Stimulated activated CD4-positive, alpha-beta T cell treated with anti-CD3 and anti-CD28 coated beads, Interleukin-15, amount 100 ng/mL, for 24 hours (primary cell): ENCODE measurements around the gene CAPZB.

Source experiments
- DNase-seq: peaks from one replicate; pipeline ENCODE4 v3.0.0-alpha.2; 2020

The CAPZB gene

GRCh38 chr1:19363536-19364152 lies 121.7 kb downstream of the CAPZB start:
- DNase-seq = no peak

GRCh38 chr1:19361611-19362147 lies 123.7 kb downstream of the CAPZB start:
- no peak for DNase-seq

- DNase-seq = no peak
Observed at GRCh38 chr1:19360843-19361610, 124.3 kb downstream of the CAPZB start.

GRCh38 chr1:19360432-19360831 lies 124.9 kb downstream of the CAPZB start:
- DNase-seq = no peak

GRCh38 chr1:19360016-19360415 lies 125.3 kb downstream of the CAPZB start:
- no peak for DNase-seq

GRCh38 chr1:19359357-19359756 lies 126.0 kb downstream of the CAPZB start:
- no peak for DNase-seq

- no peak for DNase-seq
Observed at GRCh38 chr1:19358710-19359109, 126.6 kb downstream of the CAPZB start.

GRCh38 chr1:19357299-19357986 lies 127.9 kb downstream of the CAPZB start:
- no peak for DNase-seq

GRCh38 chr1:19356266-19356665 lies 129.1 kb downstream of the CAPZB start:
- DNase-seq = no peak

- DNase-seq = no peak
Observed at GRCh38 chr1:19354531-19354981, 130.8 kb downstream of the CAPZB start.

GRCh38 chr1:19353596-19353995 lies 131.7 kb downstream of the CAPZB start:
- no peak for DNase-seq

- DNase-seq = no peak
Observed at GRCh38 chr1:19352839-19353238, 132.5 kb downstream of the CAPZB start.

GRCh38 chr1:19351873-19352272 lies 133.5 kb downstream of the CAPZB start:
- no peak for DNase-seq

GRCh38 chr1:19350566-19350965 lies 134.8 kb downstream of the CAPZB start:
- no peak for DNase-seq

- DNase-seq = no peak
Observed at GRCh38 chr1:19349999-19350398, 135.3 kb downstream of the CAPZB start.

GRCh38 chr1:19348441-19349198 lies 136.7 kb downstream of the CAPZB start:
- DNase-seq = no peak

- no peak for DNase-seq
Observed at GRCh38 chr1:19347533-19348172, 137.7 kb downstream of the CAPZB start.

- no peak for DNase-seq
Observed at GRCh38 chr1:19346026-19346425, 139.3 kb downstream of the CAPZB start.

- DNase-seq = no peak
Observed at GRCh38 chr1:19345391-19345790, 139.9 kb downstream of the CAPZB start.

GRCh38 chr1:19344831-19345230 lies 140.5 kb downstream of the CAPZB start:
- no peak for DNase-seq

- peak; percentile 60 for DNase-seq
Observed at GRCh38 chr1:19344372-19344810, 140.9 kb downstream of the CAPZB start.

GRCh38 chr1:19343617-19344350 lies 141.6 kb downstream of the CAPZB start:
- no peak for DNase-seq
